Stimulated activated CD8-positive, alpha-beta memory T cell treated with anti-CD3 and anti-CD28 coated beads, Interleukin-7, amount 100 ng/mL, for 48 hours (primary cell): ENCODE measurements around the gene VNN1.

Source experiments
- DNase-seq, 2 donors: peaks; one replicate each; pipeline ENCODE4 v3.0.0-alpha.2; 2020; ENCODE audit warnings: low read depth in 1 of 2; ENCODE audit errors: extremely low read depth in 1 of 2

Gene VNN1

GRCh38 chr6:132713352-132714134 lies at the start of gene VNN1:
VNN1 (minus strand) TSS chr6:132714055; CDS start chr6:132714035, 20 bp downstream.
- DNase-seq, result no peak

GRCh38 chr6:132763269-132763668 lies 49.4 kb upstream of the VNN1 start:
- DNase-seq, result peak; percentile 6 to 10

GRCh38 chr6:132760256-132760655 lies 46.4 kb upstream of the VNN1 start:
- no peak for DNase-seq

DNA sequence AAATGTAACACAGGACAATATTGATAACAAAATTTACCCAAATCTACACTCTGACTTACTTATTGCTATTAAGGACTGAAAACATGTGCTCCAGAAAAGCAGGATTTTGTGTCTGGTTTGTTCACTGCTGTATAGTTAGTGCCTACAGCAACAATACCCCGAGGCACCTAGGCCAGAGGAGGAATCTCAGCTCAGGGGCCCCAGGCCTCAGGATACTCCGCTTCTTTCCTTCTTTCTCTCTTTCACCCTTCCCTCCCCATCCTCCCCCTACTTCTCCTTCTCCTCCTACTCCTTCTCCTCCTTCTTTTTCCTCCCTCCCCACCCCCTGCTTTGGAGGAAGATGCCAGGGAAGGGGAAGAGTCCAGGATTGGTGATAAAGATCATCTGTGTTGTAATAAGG lies 44.8 kb upstream of the VNN1 start:
- no peak for DNase-seq

GRCh38 chr6:132752255-132752654 lies 38.4 kb upstream of the VNN1 start:
- no peak for DNase-seq

DNA sequence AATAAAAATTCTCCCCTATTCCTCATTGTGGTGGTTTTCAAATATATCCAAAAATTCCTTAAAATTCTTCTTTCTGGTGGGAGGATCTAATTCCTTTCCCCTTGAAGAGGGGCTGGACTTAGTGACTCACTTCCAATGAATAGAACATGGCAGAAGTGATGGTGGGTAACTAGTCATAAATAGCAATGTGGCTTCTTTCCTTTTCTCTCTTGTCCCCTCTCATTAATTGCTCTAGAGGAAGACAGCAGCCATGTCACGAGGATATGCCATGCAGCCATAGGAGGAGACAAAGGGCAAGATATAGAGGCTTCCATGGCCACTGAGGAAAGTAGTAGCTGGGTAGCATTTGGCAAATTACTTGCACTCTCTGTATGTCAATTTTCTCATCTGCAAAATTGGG lies 38.0 kb upstream of the VNN1 start:
- no peak for DNase-seq

- DNase-seq, result no peak
Measured at GRCh38 chr6:132751306-132751705, 37.5 kb upstream of the VNN1 start.

DNA sequence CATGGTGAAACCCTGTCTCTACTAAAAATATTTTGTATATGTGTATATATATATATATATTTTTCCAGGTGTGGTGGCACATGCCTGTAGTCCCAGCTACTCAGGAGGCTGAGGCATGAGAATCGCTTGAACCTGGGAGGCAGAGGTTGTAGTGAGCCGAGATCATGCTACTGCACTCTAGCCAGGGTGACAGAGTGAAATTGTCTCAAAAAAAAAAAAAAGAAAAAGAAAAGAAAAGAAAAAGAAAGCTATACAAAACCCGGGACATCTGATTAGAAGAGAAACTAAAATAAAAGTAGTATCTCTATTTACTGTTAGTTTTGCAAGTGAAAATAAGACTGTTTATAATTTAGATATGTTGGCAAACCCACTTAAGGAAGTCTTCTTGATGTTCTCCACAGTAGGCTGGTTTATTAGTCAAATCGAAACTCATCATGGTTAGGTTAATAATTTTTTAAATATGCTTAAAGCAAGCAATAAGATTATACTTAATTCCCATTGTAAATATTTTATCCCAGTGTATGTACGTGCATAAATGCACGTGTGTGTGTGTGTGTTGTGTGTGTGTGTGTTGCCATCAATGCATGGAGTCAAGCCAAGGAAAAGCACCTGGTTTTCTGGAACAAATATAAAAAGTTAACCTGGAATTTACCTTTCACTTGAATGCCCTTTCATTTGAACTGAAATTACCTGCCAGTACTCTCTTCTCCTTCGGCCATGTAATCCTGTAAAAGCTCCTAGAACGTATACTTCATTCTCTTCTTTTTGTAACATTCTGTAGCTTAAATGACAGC lies 36.8 kb upstream of the VNN1 start:
- no peak for DNase-seq

GRCh38 chr6:132749111-132749510 lies 35.3 kb upstream of the VNN1 start:
- DNase-seq, result no peak

DNA sequence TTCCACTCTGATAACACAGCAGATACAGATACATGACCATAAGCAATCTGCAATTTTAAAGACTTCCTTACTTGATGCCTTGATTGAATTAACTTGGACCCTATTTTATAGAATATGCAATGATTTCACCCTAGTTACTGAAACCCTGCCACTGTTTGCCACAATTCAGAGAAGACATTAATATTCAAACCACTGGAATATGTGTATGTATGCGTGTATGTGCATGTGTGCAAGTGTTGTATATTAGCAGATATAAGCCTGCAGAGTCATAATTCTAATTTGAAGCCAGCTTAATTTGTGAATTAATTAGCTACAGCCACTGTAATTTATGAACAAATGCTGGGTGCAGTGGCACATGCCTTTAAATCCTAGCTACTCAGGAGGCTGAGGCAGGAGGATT lies 34.6 kb upstream of the VNN1 start:
- no peak for DNase-seq

DNA sequence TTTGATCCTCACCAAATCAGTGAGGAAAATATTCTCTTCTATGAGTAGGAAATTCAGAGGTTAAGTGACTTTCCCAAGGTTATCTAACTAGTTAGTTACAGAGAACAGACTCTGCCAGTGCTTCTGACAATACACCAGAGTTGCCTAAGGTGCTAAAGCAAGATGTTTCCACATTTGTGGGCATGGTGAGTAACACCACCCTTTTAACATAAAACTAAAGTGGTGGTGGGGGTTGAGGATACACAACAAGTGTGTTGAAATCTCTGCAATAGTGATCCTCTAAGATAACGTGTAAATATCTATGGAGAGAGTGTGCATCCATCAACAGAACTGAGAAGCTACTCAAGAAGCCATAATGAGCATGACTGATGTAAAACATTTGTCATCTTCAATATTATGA lies 32.2 kb upstream of the VNN1 start:
- DNase-seq, result no peak

DNA sequence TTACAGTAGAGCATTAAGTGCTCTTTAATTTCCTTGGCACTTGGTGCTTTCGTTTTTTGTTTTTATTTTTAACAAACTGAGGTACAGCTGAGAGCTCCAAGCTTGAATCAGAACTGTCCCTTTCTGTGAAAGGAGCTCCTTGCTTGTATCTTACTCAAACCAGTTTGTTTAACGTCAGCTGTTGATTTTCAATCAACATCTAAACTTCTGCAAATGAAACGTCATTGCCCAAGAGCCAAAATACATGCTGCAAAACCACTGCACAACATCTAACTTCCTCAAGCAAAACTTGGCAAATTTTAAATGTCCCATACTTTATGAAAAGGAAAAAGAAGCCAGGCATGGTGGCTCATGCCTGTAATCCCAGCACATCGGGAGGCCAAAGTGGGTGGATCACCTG lies 28.6 kb upstream of the VNN1 start:
- DNase-seq, result no peak

DNA sequence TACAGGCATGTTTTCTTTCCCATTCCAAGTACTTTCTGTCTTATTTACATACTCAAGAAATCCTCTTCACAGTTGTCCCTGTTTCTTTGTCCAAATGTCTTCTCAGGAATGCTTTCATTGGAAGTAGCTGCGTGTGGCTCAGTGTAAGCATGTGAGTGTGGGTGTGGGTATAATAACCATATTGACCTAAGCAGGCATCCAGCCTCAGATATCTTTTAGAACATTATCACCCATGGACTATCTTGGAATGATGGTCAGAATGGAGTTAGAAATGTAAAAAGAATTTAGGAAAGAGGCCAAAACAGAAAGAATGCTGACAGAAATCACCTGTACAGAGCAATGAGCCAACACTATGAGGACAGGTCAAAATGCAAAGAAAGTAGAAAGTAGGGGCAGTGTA lies 27.4 kb upstream of the VNN1 start:
- DNase-seq, result no peak

GRCh38 chr6:132736239-132736638 lies 22.4 kb upstream of the VNN1 start:
- DNase-seq, result no peak

- no peak for DNase-seq
Measured at GRCh38 chr6:132734694-132735236, 20.9 kb upstream of the VNN1 start.

- no peak for DNase-seq
Measured at GRCh38 chr6:132733814-132734213, 20.0 kb upstream of the VNN1 start.

GRCh38 chr6:132733283-132733682 lies 19.4 kb upstream of the VNN1 start:
- DNase-seq, result no peak

GRCh38 chr6:132731086-132731485 lies 17.2 kb upstream of the VNN1 start:
- no peak for DNase-seq

- no peak for DNase-seq
Measured at GRCh38 chr6:132730560-132730959, 16.7 kb upstream of the VNN1 start.

DNA sequence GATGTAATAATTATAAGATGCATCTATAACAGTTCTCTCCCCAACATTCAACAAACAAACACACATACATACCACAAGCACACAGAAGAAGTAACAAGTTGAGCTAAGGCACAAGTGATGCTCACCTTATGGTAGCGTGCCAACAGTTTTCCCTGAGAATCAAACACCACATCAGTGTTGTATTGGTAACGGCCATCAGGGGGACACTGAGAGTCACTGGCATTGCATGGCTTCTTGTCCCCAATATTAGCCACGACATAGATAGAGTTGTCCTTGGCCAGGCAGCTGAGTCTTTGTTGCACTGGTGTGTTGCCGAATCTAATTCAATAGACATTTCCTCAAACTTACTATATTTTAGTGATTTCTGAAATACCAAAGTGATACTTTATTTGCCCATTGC lies 14.8 kb upstream of the VNN1 start:
- DNase-seq, result no peak

DNA sequence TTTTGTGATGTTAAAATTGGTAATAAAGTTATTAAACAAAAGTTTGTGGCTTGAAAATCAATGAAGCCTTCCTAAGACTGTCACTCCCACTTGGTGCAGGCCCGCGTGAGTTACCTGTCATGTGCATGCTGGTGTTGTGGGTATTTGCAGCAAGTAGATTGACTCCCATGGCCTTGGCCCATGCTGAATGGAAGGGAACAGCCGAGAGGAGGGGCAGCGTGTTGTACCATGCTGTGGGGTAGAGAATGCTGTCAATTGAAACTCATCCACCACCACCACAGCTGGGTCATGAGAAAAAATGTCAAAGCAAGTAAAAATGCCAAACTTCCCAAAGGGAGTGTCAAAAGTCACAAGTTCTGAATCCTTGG lies 12.7 kb upstream of the VNN1 start:
- DNase-seq, result no peak

GRCh38 chr6:132725947-132726607 lies 12.2 kb upstream of the VNN1 start:
- no peak for DNase-seq
